HG03520 (cell line): Measurements from ENCODE around the gene PCDHGA9.
A peak's percentile ranks its signal among the peaks of the same experiment; 100 is the strongest.
"Not testable (repeated sequence)": the region's sequence is repeated elsewhere in the genome, so short reads cannot be mapped to it uniquely, and the experiment has no call there.

ENCODE experiments used
- ATAC-seq: cut with Tn5 transposase; IDR thresholded peaks from one replicate; pipeline ENCODE4 v1.9.1; 2021; ENCODE audit warnings: mild to moderate bottlenecking, moderate library complexity; ENCODE audit not compliant: unreplicated experiment

Gene PCDHGA9

GRCh38 chr5:141413540-141414069 is 11.0 kb downstream of the PCDHGA9 start:
- no peak for ATAC-seq

GRCh38 chr5:141414548-141415274 is 12.1 kb downstream of the PCDHGA9 start:
- not testable (repeated sequence) for ATAC-seq

- not testable (repeated sequence) for ATAC-seq
Measured at GRCh38 chr5:141415275-141415618, 12.7 kb downstream of the PCDHGA9 start.

- ATAC-seq = peak; percentile 74
Measured at GRCh38 chr5:141417494-141418172, 15.1 kb downstream of the PCDHGA9 start, which contains the start of gene PCDHGB7. Gene PCDHGB7, plus strand, starts transcription at chr5:141417677. Its CDS starts 183 bp downstream, at chr5:141417860.

GRCh38 chr5:141419074-141419880 is 16.7 kb downstream of the PCDHGA9 start:
- no peak for ATAC-seq

- ATAC-seq = peak; percentile 36
Measured at GRCh38 chr5:141420855-141421488, 18.4 kb downstream of the PCDHGA9 start, which contains the start of gene PCDHGA11. Gene PCDHGA11, plus strand, starts transcription at chr5:141421051. Its CDS starts 177 bp downstream, at chr5:141421228.

- ATAC-seq = no peak
Measured at GRCh38 chr5:141421489-141421855, 18.9 kb downstream of the PCDHGA9 start.

- no peak for ATAC-seq
Measured at GRCh38 chr5:141422742-141423291, 20.2 kb downstream of the PCDHGA9 start.

GRCh38 chr5:141427783-141428426 is 25.3 kb downstream of the PCDHGA9 start:
- ATAC-seq = no peak

GRCh38 chr5:141430332-141431113 is 27.9 kb downstream of the PCDHGA9 start, which contains the start of gene PCDHGA12:
Gene PCDHGA12, plus strand, starts transcription at chr5:141430507. Its CDS starts 253 bp downstream, at chr5:141430760.
- ATAC-seq = peak; percentile 85

GRCh38 chr5:141431286-141431685 is 28.7 kb downstream of the PCDHGA9 start:
- ATAC-seq = no peak

GRCh38 chr5:141432308-141432707 is 29.7 kb downstream of the PCDHGA9 start:
- not testable (repeated sequence) for ATAC-seq

- ATAC-seq = not testable (repeated sequence)
Measured at GRCh38 chr5:141432726-141433125, 30.1 kb downstream of the PCDHGA9 start.

- ATAC-seq = no peak
Measured at GRCh38 chr5:141434006-141434405, 31.4 kb downstream of the PCDHGA9 start.

GRCh38 chr5:141437221-141437620 is 34.6 kb downstream of the PCDHGA9 start:
- no peak for ATAC-seq

- ATAC-seq = no peak
Measured at GRCh38 chr5:141439411-141440141, 37.0 kb downstream of the PCDHGA9 start.

- ATAC-seq = no peak
Measured at GRCh38 chr5:141440341-141440740, 37.8 kb downstream of the PCDHGA9 start.

GRCh38 chr5:141441571-141442170 is 39.1 kb downstream of the PCDHGA9 start:
- no peak for ATAC-seq
